Heart left ventricle (tissue), 13 donors: ENCODE data around the gene RBMS1.

Source experiments
- CTCF ChIP-seq, 12 donors: fragments of 200-600 bp; sonication (generic) in 4 of 12; IDR thresholded peaks; one replicate each; pipeline versions ENCODE4 v1.5.0 to v1.8.0; 2018 to 2022; ENCODE audit warnings: antibody characterized with exemption in 12 of 12, mild to moderate bottlenecking in 5 of 12
- POLR2A ChIP-seq, 2 donors: fragments of 450-650 bp; IDR thresholded peaks; one replicate each; pipeline ENCODE4 v1.6.1; 2017; ENCODE audit warnings: antibody characterized with exemption in 2 of 2, mild to moderate bottlenecking in 2 of 2, moderate library complexity in 2 of 2
- donor health status: ischemic (EF 13 %, LVEDD 7.1; RV severe dilation, severe dysfunction).
- donor health status: DM: no; HTN: yes; CAD: no.
- donor health status: DM: no; HTN: no; CAD: no.
- donor health status: ischemic (EF 25% LVEDD 6.9; RV normal size, moderate dysfunction).
- donor health status: ischemic (EF 25% LVEDD 5.7; RV mildly dilated, moderate dysfunction).
- donor health status: ischemic (EF 35%, LVEDD 5.7; RV mildly dilated, moderate dysfunction).
- donor health status: nonischemic (EF 11% LVEDD 7.7; RV severe dilation, severe dysfunction).
- donor health status: DM: yes; HTN: yes; CAD: no.
- donor health status: PGD.
- donor health status: ischemic (EF 29% LVEDD 5.4; RV normal size, mild dysfunction).
- donor health status: nonischemic (EF 23%, LVEDD 6.1; RV moderate dilation, normal function).

- TF ChIP-seq CTCF (IDR thresholded peaks at IDR 0.05) = no peak
- TF ChIP-seq POLR2A (IDR thresholded peaks at IDR 0.05) = no peak
These were observed 239.3 kb downstream of the RBMS1 start for GRCh38 chr2:160254189-160254762.
